ENCODE results near the gene PEX19. TPM values are rescaled to one million over a fixed set of nuclear protein-coding genes. Genes with fewer than 3 reads are reported as not detected.

PEX19 gene
- total RNA-seq, result 47.3 and 56.5 TPM in 2 replicates

GRCh38 chr1:160284782-160285344, at the start of gene PEX19:
Gene PEX19 (minus strand): TSS chr1:160285133. CDS start chr1:160285124, 9 bp downstream.

GRCh38 chr1:160261893-160262794, 22.8 kb downstream of the PEX19 start, which contains the start of gene DCAF8:
Gene DCAF8 (minus strand): TSS chr1:160262549. CDS start chr1:160244008, 18,541 bp downstream.

Other genes starting within 250 kb of the PEX19 start
- gene KCNJ10, start 215.0 kb downstream of the PEX19 start, total RNA-seq, result not detected in 2 replicates
- not detected in 2 replicates for gene KCNJ9, start 203.6 kb downstream of the PEX19 start, total RNA-seq
- gene IGSF8, start 186.5 kb downstream of the PEX19 start, total RNA-seq, result 10.4 and 11.4 TPM in 2 replicates
- gene ATP1A2, start 169.4 kb downstream of the PEX19 start, total RNA-seq, result 1.4 and 1.8 TPM in 2 replicates
- gene ATP1A4, start 133.5 kb downstream of the PEX19 start, total RNA-seq, result not detected in 2 replicates
- not detected in 2 replicates for gene CASQ1, start 94.6 kb downstream of the PEX19 start, total RNA-seq
- 81.7 and 87.2 TPM in 2 replicates for gene PEA15, start 79.7 kb downstream of the PEX19 start, total RNA-seq
- 54.7 and 56.3 TPM in 2 replicates for gene DCAF8, start 22.6 kb downstream of the PEX19 start, total RNA-seq
- 165 and 166 TPM in 2 replicates for gene COPA, start 58.1 kb upstream of the PEX19 start, total RNA-seq
- 75.6 and 89.0 TPM in 2 replicates for gene NCSTN, start 58.2 kb upstream of the PEX19 start, total RNA-seq
- gene NHLH1, start 81.9 kb upstream of the PEX19 start, total RNA-seq, result not detected in 2 replicates
- gene VANGL2, start 115.4 kb upstream of the PEX19 start, total RNA-seq, result 0.20 and 1.6 TPM in 2 replicates
- not detected in 2 replicates for gene SLAMF6, start 238.1 kb upstream of the PEX19 start, total RNA-seq

Data from cardiac ventricle fibroblast (primary cell).